Endothelial cell of umbilical vein (primary cell): ENCODE results near the gene LFNG.

ENCODE experiments used
- CTCF ChIP-seq, 2 donors: IDR thresholded peaks; 1 replicate in 1 of 2; 2 replicates in 1 of 2; pipeline ENCODE4 v1.5.1; 2011; ENCODE audit warnings: low read length in 2 of 2, mild to moderate bottlenecking in 2 of 2, moderate library complexity in 2 of 2, control low read depth in 1 of 2, inconsistent platforms in 1 of 2, low read depth in 1 of 2; ENCODE audit not compliant: insufficient read depth in 1 of 2; ENCODE audit errors: extremely low read depth in 1 of 2
- EZH2 ChIP-seq: IDR thresholded peaks from 2 replicates; pipeline ENCODE4 v1.6.1; 2012; ENCODE audit warnings: borderline replicate concordance, low read depth, mild to moderate bottlenecking, moderate library complexity, low read length, inconsistent platforms; ENCODE audit not compliant: severe bottlenecking
- FOS ChIP-seq: IDR thresholded peaks from 2 replicates; pipeline ENCODE4 v1.6.1; 2011; ENCODE audit warnings: mild to moderate bottlenecking, low read length, moderate library complexity, borderline replicate concordance; ENCODE audit not compliant: insufficient read depth
- GATA2 ChIP-seq: IDR thresholded peaks from 2 replicates; pipeline ENCODE4 v1.7.0; 2011; ENCODE audit warnings: low read depth, mild to moderate bottlenecking, moderate library complexity, mixed read lengths, low read length; ENCODE audit not compliant: insufficient read length, insufficient read depth
- JUN ChIP-seq: IDR thresholded peaks from 2 replicates; pipeline ENCODE4 v1.6.1; 2011; ENCODE audit warnings: borderline replicate concordance, low read depth; ENCODE audit not compliant: insufficient read length, insufficient read depth
- MAX ChIP-seq: IDR thresholded peaks from 2 replicates; pipeline ENCODE4 v1.6.1; 2011; ENCODE audit not compliant: insufficient read depth, insufficient read length
- MYC ChIP-seq: IDR thresholded peaks from one replicate; pipeline ENCODE4 v1.6.1; 2011; ENCODE audit warnings: mild to moderate bottlenecking, low read depth, low read length
- POLR2A ChIP-seq: IDR thresholded peaks from 2 replicates; pipeline ENCODE4 v1.6.1; 2012; ENCODE audit warnings: low read depth, mild to moderate bottlenecking, control low read depth, low read length
- POLR2AphosphoS5 ChIP-seq: IDR thresholded peaks from 2 replicates; pipeline ENCODE4 v1.6.1; 2012; ENCODE audit warnings: low read depth, mild to moderate bottlenecking, control low read depth, low read length, moderate library complexity; ENCODE audit not compliant: insufficient read depth

GRCh38 chr7:2545746-2546425, 26.3 kb downstream of the LFNG start:
- TF ChIP-seq CTCF (IDR thresholded peaks at IDR 0.05; ENCODE audit: extremely low read depth in 1 of 2, insufficient read depth in 1 of 2, low read depth in 1 of 2, low read length in 2 of 2) (no peak), POLR2A (no peak), POLR2AphosphoS5 (no peak), EZH2 (no peak), MYC (no peak), MAX (no peak), FOS (no peak), GATA2 (no peak), JUN (no peak)
